ENCODE measurements around the gene IFT122.

- TF ChIP-seq, protein P1, sequence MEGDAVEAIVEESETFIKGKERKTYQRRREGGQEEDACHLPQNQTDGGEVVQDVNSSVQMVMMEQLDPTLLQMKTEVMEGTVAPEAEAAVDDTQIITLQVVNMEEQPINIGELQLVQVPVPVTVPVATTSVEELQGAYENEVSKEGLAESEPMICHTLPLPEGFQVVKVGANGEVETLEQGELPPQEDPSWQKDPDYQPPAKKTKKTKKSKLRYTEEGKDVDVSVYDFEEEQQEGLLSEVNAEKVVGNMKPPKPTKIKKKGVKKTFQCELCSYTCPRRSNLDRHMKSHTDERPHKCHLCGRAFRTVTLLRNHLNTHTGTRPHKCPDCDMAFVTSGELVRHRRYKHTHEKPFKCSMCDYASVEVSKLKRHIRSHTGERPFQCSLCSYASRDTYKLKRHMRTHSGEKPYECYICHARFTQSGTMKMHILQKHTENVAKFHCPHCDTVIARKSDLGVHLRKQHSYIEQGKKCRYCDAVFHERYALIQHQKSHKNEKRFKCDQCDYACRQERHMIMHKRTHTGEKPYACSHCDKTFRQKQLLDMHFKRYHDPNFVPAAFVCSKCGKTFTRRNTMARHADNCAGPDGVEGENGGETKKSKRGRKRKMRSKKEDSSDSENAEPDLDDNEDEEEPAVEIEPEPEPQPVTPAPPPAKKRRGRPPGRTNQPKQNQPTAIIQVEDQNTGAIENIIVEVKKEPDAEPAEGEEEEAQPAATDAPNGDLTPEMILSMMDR (IDR thresholded peaks at IDR 0.05; ENCODE audit: insufficient read depth, low read depth, low read length), result no peak
- no peak for TF ChIP-seq EZH2 (IDR thresholded peaks at IDR 0.05; ENCODE audit: insufficient read depth, low read length)
Measured at GRCh38 chr3:129487183-129487867, 47.3 kb downstream of the IFT122 start.
